ENCODE data around the gene RERE.
"Not testable (repeated sequence)": the region's sequence is repeated elsewhere in the genome, so short reads cannot be mapped to it uniquely, and the experiment has no call there.

Gene RERE

DNA sequence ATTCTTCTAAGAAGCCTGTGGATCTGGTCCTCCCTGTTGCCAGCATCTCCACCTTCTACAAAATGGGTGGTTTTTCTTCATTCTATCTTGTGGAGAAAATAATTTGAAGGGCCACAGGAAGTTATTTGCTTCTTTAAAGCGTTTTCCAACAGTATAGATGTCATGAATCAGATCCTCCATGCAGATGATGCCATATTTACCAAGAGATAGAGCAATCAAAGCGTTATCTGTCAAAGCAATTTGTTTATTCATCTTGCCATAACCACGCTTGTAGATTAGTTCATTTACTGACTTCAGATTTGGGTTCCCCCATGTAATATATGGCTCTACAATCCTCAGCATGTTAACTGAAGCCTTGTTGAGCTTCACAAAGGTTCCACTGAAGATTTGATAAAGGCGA, 31.2 kb downstream of the RERE start:
- not testable (repeated sequence) for H3K27me3 ChIP-seq (ENCODE audit: control insufficient read depth, insufficient read depth, low read length, poor library complexity, severe bottlenecking); H3K9me3 ChIP-seq (ENCODE audit: control insufficient read depth, low read length); H3K27ac ChIP-seq (ENCODE audit: insufficient read depth, low read depth, low read length, poor library complexity, severe bottlenecking); H3K4me1 ChIP-seq (ENCODE audit: control insufficient read depth, insufficient read depth, low read length); H3K4me3 ChIP-seq (ENCODE audit: insufficient read depth, low read depth, low read length); H3K36me3 ChIP-seq (ENCODE audit: control insufficient read depth, insufficient read depth, low read length)
- WGBS, 2 experiments: 97% methylated on average over 4 of the region's 4 CpGs

DNA sequence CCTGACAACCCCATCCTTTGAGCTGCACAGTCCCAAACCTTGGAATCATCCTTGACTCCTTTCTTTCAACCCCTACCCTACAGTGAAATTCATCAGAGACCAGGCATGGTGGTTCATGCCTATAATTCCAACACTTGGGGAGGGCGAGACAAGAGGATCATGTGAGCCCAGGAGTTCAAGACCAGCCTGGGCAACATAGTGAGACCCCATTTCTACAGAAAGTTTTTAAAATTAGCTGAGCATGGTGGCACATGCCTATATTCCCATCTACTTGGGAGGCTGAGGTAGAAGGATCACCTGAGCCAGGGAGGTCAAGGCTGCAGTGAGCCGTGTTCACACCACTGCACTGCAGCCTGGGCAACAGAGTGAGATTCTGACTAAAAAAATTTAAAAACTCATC, 34.5 kb downstream of the RERE start:
- Histone ChIP-seq H3K27ac (ENCODE audit: insufficient read depth, low read depth, low read length, poor library complexity, severe bottlenecking) (no peak overlapping the region), H3K4me1 (ENCODE audit: control insufficient read depth, insufficient read depth, low read length) (peaks cover 7% of the 10 kb centered on the region), H3K27me3 (ENCODE audit: control insufficient read depth, insufficient read depth, low read length, poor library complexity, severe bottlenecking) (no peaks in the 10 kb centered on the region), H3K4me3 (ENCODE audit: insufficient read depth, low read depth, low read length) (no peak overlapping the region), H3K36me3 (ENCODE audit: control insufficient read depth, insufficient read depth, low read length) (no peaks in the 10 kb centered on the region), H3K9me3 (ENCODE audit: control insufficient read depth, low read length) (no peaks in the 10 kb centered on the region)
- WGBS, 2 experiments: 90 to 93% methylated on average over 2 of the region's 2 CpGs

DNA sequence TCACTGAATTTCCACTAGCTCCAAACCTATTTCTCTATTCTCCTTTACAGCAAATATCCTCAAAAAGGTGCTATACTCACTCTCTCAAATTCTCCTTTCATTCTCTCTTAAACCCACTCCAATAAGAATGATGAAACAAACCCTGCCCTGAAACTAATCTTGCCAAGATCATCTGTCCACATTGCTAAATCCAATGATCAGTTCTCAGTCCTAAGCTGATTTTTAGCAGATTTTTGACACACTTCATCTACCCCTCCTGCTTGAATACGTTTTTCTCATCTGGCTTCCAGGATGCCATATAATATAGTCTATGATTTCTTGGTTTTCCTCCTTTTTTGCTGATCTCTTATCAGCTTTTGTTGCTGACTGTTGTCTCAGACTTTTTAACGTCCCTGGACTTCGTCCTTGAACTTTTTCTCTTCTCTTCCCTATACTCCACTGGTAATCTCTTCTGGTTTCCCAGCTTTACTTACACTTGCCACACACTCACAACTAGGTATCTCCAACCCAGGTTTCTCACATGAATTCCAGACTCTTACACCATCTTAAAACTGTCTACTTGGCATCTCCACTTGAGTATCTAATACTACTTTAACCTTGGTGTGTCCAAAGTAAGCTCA, 35.3 kb downstream of the RERE start:
- H3K27ac ChIP-seq (ENCODE audit: insufficient read depth, low read depth, low read length, poor library complexity, severe bottlenecking): no peak overlapping the region
- 94% methylated on average over 3 of the region's 3 CpGs for WGBS, 2 experiments
- H3K27me3 ChIP-seq (ENCODE audit: control insufficient read depth, insufficient read depth, low read length, poor library complexity, severe bottlenecking): no peaks in the 10 kb centered on the region
- H3K4me1 ChIP-seq (ENCODE audit: control insufficient read depth, insufficient read depth, low read length): peaks cover 7% of the 10 kb centered on the region
- no peaks in the 10 kb centered on the region for H3K36me3 ChIP-seq (ENCODE audit: control insufficient read depth, insufficient read depth, low read length)
- H3K4me3 ChIP-seq (ENCODE audit: insufficient read depth, low read depth, low read length): no peak overlapping the region
- H3K9me3 ChIP-seq (ENCODE audit: control insufficient read depth, low read length): no peaks in the 10 kb centered on the region

DNA sequence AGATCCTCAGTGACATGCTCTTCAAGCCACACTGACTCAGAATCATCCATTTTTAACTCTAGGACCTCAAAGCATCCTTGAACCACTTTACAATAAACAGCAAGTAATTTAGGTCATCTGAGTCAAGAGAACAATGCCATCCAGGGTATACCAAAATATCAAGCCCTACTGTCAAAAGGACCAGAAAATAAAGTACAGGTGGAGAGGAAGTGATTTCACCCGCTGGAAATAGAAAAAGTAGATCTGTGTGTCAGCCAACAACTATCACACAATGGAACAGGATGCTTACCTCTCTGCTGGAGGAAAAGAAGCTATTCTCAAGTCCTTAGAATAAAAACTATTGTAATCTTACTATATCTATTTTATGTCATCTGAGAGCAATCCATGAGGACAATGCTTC, 37.0 kb downstream of the RERE start:
- 94 to 100% methylated on average over 1 of the region's 1 CpG for WGBS, 2 experiments
- no peak overlapping the region for H3K27ac ChIP-seq (ENCODE audit: insufficient read depth, low read depth, low read length, poor library complexity, severe bottlenecking)
- no peak overlapping the region for H3K4me3 ChIP-seq (ENCODE audit: insufficient read depth, low read depth, low read length)
- no peaks in the 10 kb centered on the region for H3K9me3 ChIP-seq (ENCODE audit: control insufficient read depth, low read length)
- H3K4me1 ChIP-seq (ENCODE audit: control insufficient read depth, insufficient read depth, low read length): peaks cover 7% of the 10 kb centered on the region
- no peaks in the 10 kb centered on the region for H3K36me3 ChIP-seq (ENCODE audit: control insufficient read depth, insufficient read depth, low read length)
- no peaks in the 10 kb centered on the region for H3K27me3 ChIP-seq (ENCODE audit: control insufficient read depth, insufficient read depth, low read length, poor library complexity, severe bottlenecking)

DNA sequence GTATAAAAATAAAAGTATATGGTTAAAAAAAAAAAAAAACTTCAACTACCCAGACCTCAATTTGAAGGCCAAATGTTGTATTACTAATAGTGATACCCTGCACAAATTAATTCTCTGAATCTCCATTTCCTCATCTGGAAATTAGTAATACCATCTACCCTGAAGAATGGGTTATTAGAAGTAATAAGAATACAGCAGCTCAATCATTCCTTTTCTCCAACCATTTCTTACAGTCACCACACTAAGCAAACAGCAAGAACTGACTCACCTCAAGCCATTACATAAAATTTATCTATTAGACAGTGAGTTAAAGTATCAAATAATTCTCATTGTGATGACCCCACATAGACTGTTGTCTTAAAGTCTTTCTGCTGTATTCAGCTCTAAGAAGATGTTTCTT, 39.6 kb downstream of the RERE start:
- Histone ChIP-seq H3K4me1 (ENCODE audit: control insufficient read depth, insufficient read depth, low read length) (no peaks in the 10 kb centered on the region), H3K9me3 (ENCODE audit: control insufficient read depth, low read length) (no peaks in the 10 kb centered on the region), H3K4me3 (ENCODE audit: insufficient read depth, low read depth, low read length) (no peak overlapping the region), H3K27me3 (ENCODE audit: control insufficient read depth, insufficient read depth, low read length, poor library complexity, severe bottlenecking) (no peaks in the 10 kb centered on the region), H3K27ac (ENCODE audit: insufficient read depth, low read depth, low read length, poor library complexity, severe bottlenecking) (no peak overlapping the region), H3K36me3 (ENCODE audit: control insufficient read depth, insufficient read depth, low read length) (no peaks in the 10 kb centered on the region)

DNA sequence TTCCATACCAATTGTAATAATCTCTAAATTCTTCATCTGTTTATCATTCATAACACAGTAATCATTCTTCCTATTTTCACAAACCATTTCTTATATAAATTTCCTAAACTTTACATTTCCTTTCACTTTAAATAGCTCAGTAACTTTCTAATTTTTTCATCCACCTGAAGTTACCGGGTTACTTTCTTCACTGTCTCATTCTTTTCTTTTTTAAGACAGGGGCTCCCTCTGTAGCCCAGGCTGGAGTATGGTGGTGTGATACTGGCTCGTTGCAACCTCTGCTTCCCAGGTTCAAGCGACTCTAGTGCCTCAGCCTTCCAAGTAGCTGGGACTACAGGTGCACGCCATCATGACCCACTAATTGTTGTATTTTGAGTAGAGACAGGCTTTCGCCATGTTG, 41.3 kb downstream of the RERE start:
- 87 to 92% methylated on average over 5 of the region's 5 CpGs for WGBS, 2 experiments
- Histone ChIP-seq H3K27me3 (ENCODE audit: control insufficient read depth, insufficient read depth, low read length, poor library complexity, severe bottlenecking) (no peaks in the 10 kb centered on the region), H3K36me3 (ENCODE audit: control insufficient read depth, insufficient read depth, low read length) (no peaks in the 10 kb centered on the region), H3K4me3 (ENCODE audit: insufficient read depth, low read depth, low read length) (no peak overlapping the region), H3K9me3 (ENCODE audit: control insufficient read depth, low read length) (no peaks in the 10 kb centered on the region), H3K4me1 (ENCODE audit: control insufficient read depth, insufficient read depth, low read length) (no peaks in the 10 kb centered on the region), H3K27ac (ENCODE audit: insufficient read depth, low read depth, low read length, poor library complexity, severe bottlenecking) (no peak overlapping the region)

DNA sequence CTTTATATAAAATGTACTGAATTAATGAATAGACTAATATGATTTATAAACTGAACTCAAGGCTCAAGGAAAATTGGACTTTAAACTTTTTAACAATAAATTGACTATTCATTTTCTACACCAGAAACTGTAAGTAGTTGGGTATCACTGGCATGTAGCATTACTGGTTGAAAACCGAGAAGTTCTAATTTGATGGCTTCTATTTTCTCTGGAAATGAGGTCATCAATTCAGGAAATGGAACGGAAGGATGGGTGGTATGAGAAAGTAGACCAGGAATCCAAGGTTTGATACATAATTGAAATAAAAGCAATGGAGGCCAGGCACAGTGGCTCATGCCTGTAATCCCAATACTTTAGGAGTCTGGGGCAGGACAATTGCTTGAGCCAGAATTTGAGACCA, 50.4 kb downstream of the RERE start:
- Histone ChIP-seq H3K9me3 (ENCODE audit: control insufficient read depth, low read length) (no peaks in the 10 kb centered on the region), H3K4me1 (ENCODE audit: control insufficient read depth, insufficient read depth, low read length) (no peaks in the 10 kb centered on the region), H3K4me3 (ENCODE audit: insufficient read depth, low read depth, low read length) (no peak overlapping the region), H3K27me3 (ENCODE audit: control insufficient read depth, insufficient read depth, low read length, poor library complexity, severe bottlenecking) (no peaks in the 10 kb centered on the region), H3K27ac (ENCODE audit: insufficient read depth, low read depth, low read length, poor library complexity, severe bottlenecking) (no peak overlapping the region), H3K36me3 (ENCODE audit: control insufficient read depth, insufficient read depth, low read length) (no peaks in the 10 kb centered on the region)
- WGBS, 2 experiments: 94 to 95% methylated on average over 2 of the region's 2 CpGs

DNA sequence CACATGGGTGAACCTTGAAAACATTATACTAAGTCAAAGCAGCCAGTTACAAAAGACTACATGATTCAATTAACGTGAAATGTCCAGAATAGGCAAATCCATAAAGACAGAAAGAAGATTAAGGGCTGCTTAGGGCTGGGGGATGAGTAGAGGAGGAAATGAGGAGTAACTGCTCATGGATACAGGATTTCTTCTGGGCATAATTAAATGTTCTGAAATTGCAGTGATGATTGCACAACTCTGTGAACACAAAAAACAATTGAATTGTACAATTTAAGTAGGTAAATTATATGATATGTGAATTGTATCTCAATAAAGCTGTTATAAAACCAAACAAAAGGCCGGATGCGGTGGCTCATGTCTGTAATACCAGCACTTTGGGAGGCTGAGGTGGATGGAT, 52.2 kb downstream of the RERE start:
- WGBS, 2 experiments: 95 to 96% methylated on average over 3 of the region's 3 CpGs
- Histone ChIP-seq H3K36me3 (ENCODE audit: control insufficient read depth, insufficient read depth, low read length) (no peaks in the 10 kb centered on the region), H3K4me1 (ENCODE audit: control insufficient read depth, insufficient read depth, low read length) (no peaks in the 10 kb centered on the region), H3K4me3 (ENCODE audit: insufficient read depth, low read depth, low read length) (no peak overlapping the region), H3K27me3 (ENCODE audit: control insufficient read depth, insufficient read depth, low read length, poor library complexity, severe bottlenecking) (no peaks in the 10 kb centered on the region), H3K9me3 (ENCODE audit: control insufficient read depth, low read length) (no peaks in the 10 kb centered on the region), H3K27ac (ENCODE audit: insufficient read depth, low read depth, low read length, poor library complexity, severe bottlenecking) (no peak overlapping the region)

DNA sequence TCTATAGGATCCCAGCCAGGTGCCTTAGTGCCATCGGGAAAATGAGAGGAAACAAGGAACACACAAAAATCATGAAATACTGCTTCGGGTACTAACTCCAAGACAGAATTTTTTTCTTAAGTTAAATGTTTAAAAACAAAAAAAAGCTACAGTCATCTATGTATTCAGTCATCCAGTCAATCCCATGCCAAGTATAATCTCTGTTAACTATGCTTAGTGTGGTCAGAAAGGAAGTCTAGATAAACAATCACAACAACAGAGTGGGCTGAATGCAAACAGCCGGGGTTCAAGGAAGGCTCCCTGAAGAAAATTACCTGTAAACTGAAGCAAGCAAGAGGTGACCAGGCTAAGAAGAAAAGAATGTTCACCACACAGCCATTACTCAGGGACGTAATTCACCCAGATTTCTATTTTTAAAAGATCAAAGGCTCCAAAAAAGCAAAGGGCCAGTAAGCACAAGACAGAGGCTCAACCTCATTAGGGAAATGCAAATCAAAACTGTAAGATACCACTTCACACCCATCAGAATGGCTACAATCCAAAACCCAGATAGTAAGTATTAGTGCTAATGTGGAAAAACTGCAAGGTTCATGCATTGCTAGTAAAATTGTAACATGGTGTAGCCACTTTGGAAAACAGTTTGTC, 53.0 kb downstream of the RERE start:
- H3K36me3 ChIP-seq (ENCODE audit: control insufficient read depth, insufficient read depth, low read length): no peaks in the 10 kb centered on the region
- H3K27me3 ChIP-seq (ENCODE audit: control insufficient read depth, insufficient read depth, low read length, poor library complexity, severe bottlenecking): no peaks in the 10 kb centered on the region
- no peak overlapping the region for H3K4me3 ChIP-seq (ENCODE audit: insufficient read depth, low read depth, low read length)
- no peaks in the 10 kb centered on the region for H3K4me1 ChIP-seq (ENCODE audit: control insufficient read depth, insufficient read depth, low read length)
- 87 to 91% methylated on average over 4 of the region's 4 CpGs for WGBS, 2 experiments
- no peaks in the 10 kb centered on the region for H3K9me3 ChIP-seq (ENCODE audit: control insufficient read depth, low read length)
- no peak overlapping the region for H3K27ac ChIP-seq (ENCODE audit: insufficient read depth, low read depth, low read length, poor library complexity, severe bottlenecking)

DNA sequence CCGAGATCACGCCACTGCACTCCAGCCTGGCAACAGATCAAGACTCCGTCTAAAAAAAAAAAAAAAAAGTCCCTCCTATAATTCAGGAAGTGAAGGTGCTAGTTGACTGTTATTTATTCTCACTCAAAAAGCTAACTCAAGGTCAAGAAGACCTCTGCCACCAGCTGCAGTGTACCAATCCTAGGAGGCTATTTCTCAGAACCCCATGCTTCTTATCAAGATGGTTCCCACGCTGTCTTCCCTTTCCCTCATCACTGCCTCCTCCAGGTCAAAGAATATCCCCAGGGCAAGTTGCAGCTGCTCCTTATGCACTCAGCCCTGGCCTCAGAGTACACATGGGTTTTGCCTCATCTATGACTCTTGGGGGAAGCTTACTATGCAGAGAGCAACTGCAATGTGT, 53.6 kb downstream of the RERE start:
- WGBS, 2 experiments: 93 to 96% methylated on average over 4 of the region's 4 CpGs
- H3K27me3 ChIP-seq (ENCODE audit: control insufficient read depth, insufficient read depth, low read length, poor library complexity, severe bottlenecking): no peaks in the 10 kb centered on the region
- no peak overlapping the region for H3K4me3 ChIP-seq (ENCODE audit: insufficient read depth, low read depth, low read length)
- H3K27ac ChIP-seq (ENCODE audit: insufficient read depth, low read depth, low read length, poor library complexity, severe bottlenecking): no peak overlapping the region
- H3K9me3 ChIP-seq (ENCODE audit: control insufficient read depth, low read length): no peaks in the 10 kb centered on the region
- no peaks in the 10 kb centered on the region for H3K36me3 ChIP-seq (ENCODE audit: control insufficient read depth, insufficient read depth, low read length)
- no peaks in the 10 kb centered on the region for H3K4me1 ChIP-seq (ENCODE audit: control insufficient read depth, insufficient read depth, low read length)

DNA sequence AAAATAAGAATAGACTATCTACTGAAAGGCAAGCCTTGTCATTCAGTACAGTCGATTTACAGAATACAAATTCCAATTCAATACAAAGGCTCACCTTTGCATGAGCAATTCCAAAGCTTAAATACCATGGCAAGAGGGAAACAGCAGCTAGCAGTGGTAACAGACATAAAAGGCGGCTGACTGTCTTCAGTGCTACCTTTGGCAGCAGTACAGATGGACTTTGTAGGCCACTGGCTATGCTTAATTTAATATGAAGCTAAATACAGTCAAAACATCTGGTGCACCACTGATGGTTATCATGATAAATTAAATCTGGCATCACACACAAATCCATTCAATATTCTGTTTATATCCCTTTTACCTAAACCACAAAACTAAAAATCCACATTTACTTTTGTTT, 62.4 kb downstream of the RERE start:
- H3K36me3 ChIP-seq (ENCODE audit: control insufficient read depth, insufficient read depth, low read length): no peaks in the 10 kb centered on the region
- H3K4me3 ChIP-seq (ENCODE audit: insufficient read depth, low read depth, low read length): no peak overlapping the region
- no peaks in the 10 kb centered on the region for H3K9me3 ChIP-seq (ENCODE audit: control insufficient read depth, low read length)
- WGBS, 2 experiments: 78 to 80% methylated on average over 2 of the region's 2 CpGs
- no peak overlapping the region for H3K27ac ChIP-seq (ENCODE audit: insufficient read depth, low read depth, low read length, poor library complexity, severe bottlenecking)
- H3K4me1 ChIP-seq (ENCODE audit: control insufficient read depth, insufficient read depth, low read length): no peaks in the 10 kb centered on the region
- no peaks in the 10 kb centered on the region for H3K27me3 ChIP-seq (ENCODE audit: control insufficient read depth, insufficient read depth, low read length, poor library complexity, severe bottlenecking)
